Measurements from ENCODE around the gene UBL3.

UBL3 gene

DNA sequence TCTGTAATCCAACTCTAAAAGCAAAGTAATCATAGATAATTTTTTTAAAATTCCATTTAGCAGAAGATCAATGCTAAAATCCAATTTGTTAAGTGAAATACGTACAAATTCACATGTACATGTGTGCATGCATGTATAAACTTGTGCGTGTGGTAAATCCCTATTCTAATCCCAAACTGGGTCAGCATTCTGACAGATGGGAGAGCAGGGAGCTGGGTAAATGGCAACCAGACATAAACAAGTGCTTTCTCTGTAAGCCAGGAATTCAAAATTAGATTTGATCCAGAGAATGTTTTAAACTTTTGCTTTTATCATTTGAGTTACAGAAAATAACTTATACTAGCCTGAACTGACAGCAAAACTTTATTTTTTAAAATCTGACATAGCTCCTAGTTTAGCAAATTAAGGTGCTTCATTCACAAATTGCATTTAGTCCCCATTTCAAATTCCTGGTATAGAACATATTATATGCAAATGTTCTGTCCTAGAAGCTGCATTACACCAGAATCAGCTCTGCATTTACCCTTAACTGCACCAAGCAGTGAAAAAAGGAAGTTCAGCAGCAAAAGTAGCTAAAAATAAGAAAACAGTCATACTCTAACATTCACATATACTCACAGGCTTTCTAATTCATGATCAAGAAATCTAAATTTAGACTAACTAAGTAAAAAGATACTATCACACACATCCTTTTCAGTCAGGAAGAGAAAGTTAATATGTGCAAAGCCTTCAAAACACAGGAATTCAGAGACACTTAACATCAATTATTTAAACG is 32.6 kb downstream of the UBL3 start:
- no CpG with 5 or more reads among the region's 3 CpGs for WGBS (ENCODE audit: extremely low coverage, insufficient coverage, low lambda C conversion rate)
- peaks cover 2% of the 10 kb centered on the region for H3K79me1 ChIP-seq (ENCODE audit: low read length)
- no peak overlapping the region for H3K56ac ChIP-seq (ENCODE audit: low read length)

DNA sequence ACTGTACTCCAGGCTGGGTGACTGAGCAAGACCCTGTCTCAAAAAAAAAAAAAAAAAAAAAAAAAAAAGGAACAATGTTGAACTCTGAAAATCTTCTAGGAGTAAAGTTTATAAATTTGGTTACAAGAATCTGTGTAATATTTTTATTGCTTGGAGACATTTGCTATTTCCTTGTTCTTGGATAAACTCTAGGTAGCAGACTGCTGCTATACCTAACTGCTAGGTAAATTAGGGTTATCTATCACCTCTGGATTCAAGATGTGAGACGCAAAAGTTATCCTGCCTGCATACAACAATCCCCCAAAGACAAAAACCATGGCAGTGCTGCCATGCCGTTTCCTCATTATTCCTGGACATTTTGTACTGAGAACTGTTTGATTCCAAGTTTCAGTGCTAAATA is 33.7 kb downstream of the UBL3 start:
- H3K9ac ChIP-seq (ENCODE audit: low read length) = no peak overlapping the region
- no peak overlapping the region for H2BK15ac ChIP-seq (replicated peaks; ENCODE audit: low read depth)
- H3K4me1 ChIP-seq (ENCODE audit: control insufficient read depth, low read depth, low read length) = peaks cover 6% of the 10 kb centered on the region
- no peak overlapping the region for H2BK5ac ChIP-seq (ENCODE audit: low read length)
- H3K4me2 ChIP-seq (ENCODE audit: low read length) = no peak overlapping the region
- no peaks in the 10 kb centered on the region for H3K27me3 ChIP-seq (ENCODE audit: insufficient read depth, low read length, poor library complexity)
- H2BK120ac ChIP-seq (ENCODE audit: low read depth, low read length) = no peak overlapping the region
- H3K27ac ChIP-seq (ENCODE audit: low read depth, low read length) = no peak overlapping the region
- H3K18ac ChIP-seq (ENCODE audit: low read length) = no peak overlapping the region
- no peaks in the 10 kb centered on the region for H3K36me3 ChIP-seq (ENCODE audit: control insufficient read depth, insufficient read depth, low read length)
- H3K4me3 ChIP-seq (ENCODE audit: low read length) = no peak overlapping the region
- no peak overlapping the region for H3K23ac ChIP-seq (ENCODE audit: low read length)
- H3K4ac ChIP-seq (ENCODE audit: low read depth, low read length) = no peak overlapping the region
- H4K8ac ChIP-seq (ENCODE audit: low read depth, low read length) = no peak overlapping the region
- no peak overlapping the region for H4K5ac ChIP-seq (ENCODE audit: low read length)
- H3K79me2 ChIP-seq (ENCODE audit: control insufficient read depth, insufficient read depth, low read length) = peaks cover 15% of the 10 kb centered on the region
- H3K56ac ChIP-seq (ENCODE audit: low read length) = no peak overlapping the region
- DNase-seq = no peak
- H2AK5ac ChIP-seq (ENCODE audit: low read length) = no peak overlapping the region
- peaks cover 2% of the 10 kb centered on the region for H3K79me1 ChIP-seq (ENCODE audit: low read length)
- no CpG with 5 or more reads among the region's 2 CpGs for WGBS (ENCODE audit: extremely low coverage, insufficient coverage, low lambda C conversion rate)

More for the DNA sequence above, 32.6 kb downstream of the UBL3 start:
- Histone ChIP-seq H3K23ac (ENCODE audit: low read length) (no peak overlapping the region), H4K8ac (ENCODE audit: low read depth, low read length) (no peak overlapping the region), H3K27me3 (ENCODE audit: insufficient read depth, low read length, poor library complexity) (no peaks in the 10 kb centered on the region), H3K4me2 (ENCODE audit: low read length) (no peak overlapping the region), H2AK5ac (ENCODE audit: low read length) (no peak overlapping the region), H3K79me2 (ENCODE audit: control insufficient read depth, insufficient read depth, low read length) (peaks cover 18% of the 10 kb centered on the region), H2BK120ac (ENCODE audit: low read depth, low read length) (no peak overlapping the region), H4K5ac (ENCODE audit: low read length) (no peak overlapping the region), H3K4me1 (ENCODE audit: control insufficient read depth, low read depth, low read length) (peaks cover 6% of the 10 kb centered on the region), H3K18ac (ENCODE audit: low read length) (no peak overlapping the region), H2BK15ac (replicated peaks; ENCODE audit: low read depth) (no peak overlapping the region), H3K4me3 (ENCODE audit: low read length) (no peak overlapping the region), H2BK5ac (ENCODE audit: low read length) (no peak overlapping the region), H3K9ac (ENCODE audit: low read length) (no peak overlapping the region), H3K36me3 (ENCODE audit: control insufficient read depth, insufficient read depth, low read length) (no peaks in the 10 kb centered on the region), H3K4ac (ENCODE audit: low read depth, low read length) (no peak overlapping the region), H3K27ac (ENCODE audit: low read depth, low read length) (no peak overlapping the region)
- no peak for DNase-seq

DNA sequence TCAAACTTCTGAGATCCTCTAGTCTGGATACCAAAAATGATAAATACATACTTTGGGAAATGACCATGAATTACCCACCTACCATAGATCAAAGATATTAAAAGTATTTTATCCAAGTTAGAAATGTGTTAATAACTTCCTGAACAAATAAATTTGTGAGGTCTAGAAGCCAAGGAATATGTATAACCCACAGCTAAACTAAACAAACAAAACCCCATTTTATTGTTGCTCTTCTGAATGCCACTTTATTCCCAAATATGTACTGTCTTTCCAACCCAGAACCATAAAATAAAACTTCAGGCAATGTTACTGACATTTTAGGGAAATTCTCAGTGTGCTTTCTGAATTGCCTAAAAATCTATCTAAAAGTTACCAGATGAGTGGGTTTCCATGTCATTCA is 35.1 kb downstream of the UBL3 start:
- no peak overlapping the region for H3K56ac ChIP-seq (ENCODE audit: low read length)
- H3K4me2 ChIP-seq (ENCODE audit: low read length) = no peak overlapping the region
- H3K18ac ChIP-seq (ENCODE audit: low read length) = no peak overlapping the region
- H3K36me3 ChIP-seq (ENCODE audit: control insufficient read depth, insufficient read depth, low read length) = no peaks in the 10 kb centered on the region
- H3K4ac ChIP-seq (ENCODE audit: low read depth, low read length) = no peak overlapping the region
- H4K8ac ChIP-seq (ENCODE audit: low read depth, low read length) = no peak overlapping the region
- H3K79me1 ChIP-seq (ENCODE audit: low read length) = peaks cover 7% of the 10 kb centered on the region
- H2BK120ac ChIP-seq (ENCODE audit: low read depth, low read length) = no peak overlapping the region
- no peak overlapping the region for H3K23ac ChIP-seq (ENCODE audit: low read length)
- peaks cover 6% of the 10 kb centered on the region for H3K4me1 ChIP-seq (ENCODE audit: control insufficient read depth, low read depth, low read length)
- no peak overlapping the region for H4K5ac ChIP-seq (ENCODE audit: low read length)
- no peaks in the 10 kb centered on the region for H3K27me3 ChIP-seq (ENCODE audit: insufficient read depth, low read length, poor library complexity)
- peaks cover 18% of the 10 kb centered on the region for H3K79me2 ChIP-seq (ENCODE audit: control insufficient read depth, insufficient read depth, low read length)
- no peak overlapping the region for H2BK15ac ChIP-seq (replicated peaks; ENCODE audit: low read depth)
- H3K27ac ChIP-seq (ENCODE audit: low read depth, low read length) = no peak overlapping the region
- H3K4me3 ChIP-seq (ENCODE audit: low read length) = no peak overlapping the region
- DNase-seq = no peak
- H2AK5ac ChIP-seq (ENCODE audit: low read length) = no peak overlapping the region
- no peak overlapping the region for H3K9ac ChIP-seq (ENCODE audit: low read length)
- no peak overlapping the region for H2BK5ac ChIP-seq (ENCODE audit: low read length)

DNA sequence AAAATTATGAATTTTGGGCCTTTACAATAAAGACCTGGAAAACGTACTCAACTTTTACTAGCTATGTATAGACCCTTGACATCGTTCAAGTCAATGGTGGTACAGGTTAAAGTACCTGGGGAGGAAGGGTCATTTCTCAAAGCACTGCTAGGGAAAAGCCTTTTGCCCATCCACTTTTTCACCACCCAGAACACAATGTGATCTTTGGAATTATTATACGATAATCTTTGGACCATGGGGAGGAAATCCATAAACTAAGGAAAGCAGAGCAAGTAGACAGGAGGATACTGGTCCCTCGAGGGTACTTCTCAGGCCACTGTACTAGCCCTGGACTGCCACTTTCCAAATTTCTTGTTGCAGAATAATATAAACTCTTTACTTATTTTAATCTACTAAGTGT is 39.5 kb downstream of the UBL3 start:
- no peak overlapping the region for H3K56ac ChIP-seq (ENCODE audit: low read length)
- peaks cover 21% of the 10 kb centered on the region for H3K79me2 ChIP-seq (ENCODE audit: control insufficient read depth, insufficient read depth, low read length)
- no peak overlapping the region for H3K4ac ChIP-seq (ENCODE audit: low read depth, low read length)
- H3K79me1 ChIP-seq (ENCODE audit: low read length) = peaks cover 14% of the 10 kb centered on the region
- no peaks in the 10 kb centered on the region for H3K36me3 ChIP-seq (ENCODE audit: control insufficient read depth, insufficient read depth, low read length)
- no peak overlapping the region for H3K23ac ChIP-seq (ENCODE audit: low read length)
- H3K27me3 ChIP-seq (ENCODE audit: insufficient read depth, low read length, poor library complexity) = no peaks in the 10 kb centered on the region
- DNase-seq = no peak
- WGBS (ENCODE audit: extremely low coverage, insufficient coverage, low lambda C conversion rate) = no CpG with 5 or more reads among the region's 4 CpGs
- H2BK5ac ChIP-seq (ENCODE audit: low read length) = no peak overlapping the region
- no peak overlapping the region for H2BK15ac ChIP-seq (replicated peaks; ENCODE audit: low read depth)
- H4K5ac ChIP-seq (ENCODE audit: low read length) = no peak overlapping the region
- H3K4me2 ChIP-seq (ENCODE audit: low read length) = no peak overlapping the region
- no peak overlapping the region for H3K9ac ChIP-seq (ENCODE audit: low read length)
- no peak overlapping the region for H3K18ac ChIP-seq (ENCODE audit: low read length)
- no peak overlapping the region for H3K4me3 ChIP-seq (ENCODE audit: low read length)
- H4K8ac ChIP-seq (ENCODE audit: low read depth, low read length) = no peak overlapping the region
- no peak overlapping the region for H3K27ac ChIP-seq (ENCODE audit: low read depth, low read length)
- no peak overlapping the region for H2BK120ac ChIP-seq (ENCODE audit: low read depth, low read length)
- no peak overlapping the region for H2AK5ac ChIP-seq (ENCODE audit: low read length)
- no peaks in the 10 kb centered on the region for H3K4me1 ChIP-seq (ENCODE audit: control insufficient read depth, low read depth, low read length)

DNA sequence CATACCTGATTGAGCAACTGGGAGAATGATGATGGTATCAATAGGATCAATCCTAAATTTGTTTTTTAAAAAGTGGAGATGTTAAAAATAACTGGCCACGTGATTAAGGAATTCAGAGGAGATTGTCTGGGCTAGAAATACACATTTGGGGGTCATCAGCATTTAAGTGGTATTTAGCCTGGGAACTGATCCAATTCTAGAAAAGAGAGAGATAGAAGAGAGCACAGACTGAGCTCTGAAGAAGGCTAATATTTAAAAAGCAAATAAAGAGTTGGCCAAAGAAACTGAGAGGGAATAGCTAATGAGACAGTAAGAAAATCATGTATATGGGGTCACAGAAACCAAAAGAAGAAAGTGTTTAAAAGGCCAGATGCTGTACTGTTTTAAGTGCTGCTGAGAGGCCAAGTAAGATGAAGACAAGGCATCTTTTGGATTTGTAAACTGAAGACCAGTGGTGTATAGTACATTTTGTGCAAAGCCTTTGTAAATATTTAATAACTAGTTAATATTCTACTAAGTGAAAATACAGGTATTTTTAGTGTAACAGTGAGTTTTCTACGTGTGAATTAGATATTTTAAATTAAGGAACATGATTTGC is 40.2 kb downstream of the UBL3 start:
- no peak overlapping the region for H3K18ac ChIP-seq (ENCODE audit: low read length)
- H3K27ac ChIP-seq (ENCODE audit: low read depth, low read length) = no peak overlapping the region
- no peak overlapping the region for H2AK5ac ChIP-seq (ENCODE audit: low read length)
- peaks cover 14% of the 10 kb centered on the region for H3K79me1 ChIP-seq (ENCODE audit: low read length)
- no peak for DNase-seq
- no peak overlapping the region for H3K4me3 ChIP-seq (ENCODE audit: low read length)
- H3K4me2 ChIP-seq (ENCODE audit: low read length) = no peak overlapping the region
- H2BK15ac ChIP-seq (replicated peaks; ENCODE audit: low read depth) = no peak overlapping the region
- H4K8ac ChIP-seq (ENCODE audit: low read depth, low read length) = no peak overlapping the region
- peaks cover 19% of the 10 kb centered on the region for H3K79me2 ChIP-seq (ENCODE audit: control insufficient read depth, insufficient read depth, low read length)
- H3K4ac ChIP-seq (ENCODE audit: low read depth, low read length) = no peak overlapping the region
- no peak overlapping the region for H3K56ac ChIP-seq (ENCODE audit: low read length)
- H2BK5ac ChIP-seq (ENCODE audit: low read length) = no peak overlapping the region
- no peaks in the 10 kb centered on the region for H3K36me3 ChIP-seq (ENCODE audit: control insufficient read depth, insufficient read depth, low read length)
- no peak overlapping the region for H2BK120ac ChIP-seq (ENCODE audit: low read depth, low read length)
- H3K27me3 ChIP-seq (ENCODE audit: insufficient read depth, low read length, poor library complexity) = no peaks in the 10 kb centered on the region
- no peak overlapping the region for H3K23ac ChIP-seq (ENCODE audit: low read length)
- no peak overlapping the region for H3K9ac ChIP-seq (ENCODE audit: low read length)
- no peaks in the 10 kb centered on the region for H3K4me1 ChIP-seq (ENCODE audit: control insufficient read depth, low read depth, low read length)
- H4K5ac ChIP-seq (ENCODE audit: low read length) = no peak overlapping the region
- WGBS (ENCODE audit: extremely low coverage, insufficient coverage, low lambda C conversion rate) = 100% methylated on average over 1 of the region's 2 CpGs

DNA sequence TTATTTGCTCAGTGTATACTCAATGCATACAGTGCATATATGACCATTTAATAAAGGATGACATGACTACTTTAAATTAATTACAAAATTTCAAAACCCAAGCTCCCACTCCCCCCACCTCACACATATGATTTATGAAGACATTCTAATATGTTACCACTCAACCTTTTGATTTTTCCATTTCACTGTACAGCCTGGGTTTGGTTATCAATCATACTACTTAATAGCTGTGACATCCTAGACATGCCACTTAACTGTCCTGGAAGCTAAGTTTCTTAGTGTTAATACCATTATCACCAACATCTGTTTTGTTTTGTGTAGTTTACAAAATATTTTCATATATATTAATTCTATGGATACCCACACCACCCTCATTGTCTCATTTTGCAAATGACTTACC is 42.2 kb downstream of the UBL3 start:
- Histone ChIP-seq H4K5ac (ENCODE audit: low read length) (no peak overlapping the region), H3K4me2 (ENCODE audit: low read length) (no peak overlapping the region), H3K56ac (ENCODE audit: low read length) (no peak overlapping the region), H3K27me3 (ENCODE audit: insufficient read depth, low read length, poor library complexity) (no peaks in the 10 kb centered on the region), H2BK120ac (ENCODE audit: low read depth, low read length) (no peak overlapping the region), H3K18ac (ENCODE audit: low read length) (no peak overlapping the region), H4K8ac (ENCODE audit: low read depth, low read length) (no peak overlapping the region), H3K4me3 (ENCODE audit: low read length) (no peak overlapping the region), H3K79me2 (ENCODE audit: control insufficient read depth, insufficient read depth, low read length) (peaks cover 16% of the 10 kb centered on the region), H3K79me1 (ENCODE audit: low read length) (peaks cover 13% of the 10 kb centered on the region), H3K36me3 (ENCODE audit: control insufficient read depth, insufficient read depth, low read length) (no peaks in the 10 kb centered on the region), H3K4ac (ENCODE audit: low read depth, low read length) (no peak overlapping the region), H3K23ac (ENCODE audit: low read length) (no peak overlapping the region), H3K9ac (ENCODE audit: low read length) (no peak overlapping the region), H2BK5ac (ENCODE audit: low read length) (no peak overlapping the region), H2BK15ac (replicated peaks; ENCODE audit: low read depth) (no peak overlapping the region), H2AK5ac (ENCODE audit: low read length) (no peak overlapping the region), H3K4me1 (ENCODE audit: control insufficient read depth, low read depth, low read length) (no peaks in the 10 kb centered on the region), H3K27ac (ENCODE audit: low read depth, low read length) (no peak overlapping the region)
- no peak for DNase-seq

All from mesendoderm (in vitro differentiated cells).